Measurements from ENCODE around the gene WDR82.

DNA sequence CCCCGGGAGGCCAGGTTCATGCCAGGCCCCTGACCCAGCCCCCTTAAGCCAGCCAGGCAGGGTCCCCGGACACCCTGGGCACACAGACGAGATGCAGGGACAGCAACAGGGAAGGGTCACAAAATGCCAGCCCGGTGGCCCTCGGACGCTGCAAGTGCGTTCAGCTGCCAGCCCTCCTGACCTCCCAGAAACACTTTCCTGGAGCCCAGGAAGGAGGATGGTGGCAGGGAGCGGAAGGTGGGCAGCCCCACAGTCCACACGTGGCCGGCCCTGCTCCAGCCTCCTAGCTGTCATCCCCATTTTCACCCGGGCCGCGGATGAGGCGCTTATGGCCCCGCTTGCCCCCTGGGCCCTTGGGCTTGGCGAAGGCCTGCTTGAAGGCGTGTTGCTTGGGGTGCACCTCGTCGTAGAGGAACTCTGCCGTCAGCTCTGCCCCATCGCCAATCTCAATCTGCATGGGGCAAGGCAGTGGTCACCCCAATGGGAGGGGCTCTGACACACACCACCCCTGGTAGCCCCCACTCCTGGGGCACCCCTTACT, 49.6 kb downstream of the WDR82 start:
- TF ChIP-seq, protein P1, sequence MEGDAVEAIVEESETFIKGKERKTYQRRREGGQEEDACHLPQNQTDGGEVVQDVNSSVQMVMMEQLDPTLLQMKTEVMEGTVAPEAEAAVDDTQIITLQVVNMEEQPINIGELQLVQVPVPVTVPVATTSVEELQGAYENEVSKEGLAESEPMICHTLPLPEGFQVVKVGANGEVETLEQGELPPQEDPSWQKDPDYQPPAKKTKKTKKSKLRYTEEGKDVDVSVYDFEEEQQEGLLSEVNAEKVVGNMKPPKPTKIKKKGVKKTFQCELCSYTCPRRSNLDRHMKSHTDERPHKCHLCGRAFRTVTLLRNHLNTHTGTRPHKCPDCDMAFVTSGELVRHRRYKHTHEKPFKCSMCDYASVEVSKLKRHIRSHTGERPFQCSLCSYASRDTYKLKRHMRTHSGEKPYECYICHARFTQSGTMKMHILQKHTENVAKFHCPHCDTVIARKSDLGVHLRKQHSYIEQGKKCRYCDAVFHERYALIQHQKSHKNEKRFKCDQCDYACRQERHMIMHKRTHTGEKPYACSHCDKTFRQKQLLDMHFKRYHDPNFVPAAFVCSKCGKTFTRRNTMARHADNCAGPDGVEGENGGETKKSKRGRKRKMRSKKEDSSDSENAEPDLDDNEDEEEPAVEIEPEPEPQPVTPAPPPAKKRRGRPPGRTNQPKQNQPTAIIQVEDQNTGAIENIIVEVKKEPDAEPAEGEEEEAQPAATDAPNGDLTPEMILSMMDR (IDR thresholded peaks at IDR 0.05; ENCODE audit: low read depth, low read length): no peak
- TF ChIP-seq MYC (IDR thresholded peaks at IDR 0.05; ENCODE audit: low read depth, low read length): no peak
